Skeletal muscle satellite cell (primary cell): ENCODE data around the gene EPHA6.

ENCODE experiments used
- H3K27me3 ChIP-seq: 2 replicates; pipeline ENCODE4 v1.7.0; 2013; ENCODE audit warnings: low read length; ENCODE audit not compliant: control insufficient read depth, insufficient read depth
- H3K36me3 ChIP-seq: 2 replicates; pipeline ENCODE4 v1.7.0; 2013; ENCODE audit warnings: mild to moderate bottlenecking, control low read depth, low read length; ENCODE audit not compliant: insufficient read depth
- H3K4me1 ChIP-seq: 2 replicates; pipeline ENCODE4 v1.7.0; 2013; ENCODE audit warnings: low read length; ENCODE audit not compliant: control insufficient read depth, insufficient read depth
- H3K4me2 ChIP-seq: 2 replicates; pipeline ENCODE4 v1.7.0; 2013; ENCODE audit warnings: mild to moderate bottlenecking, low read length
- H3K4me3 ChIP-seq: 2 replicates; pipeline ENCODE4 v1.7.0; 2013; ENCODE audit warnings: low read length
- H3K9ac ChIP-seq: 2 replicates; pipeline ENCODE4 v1.7.0; 2013; ENCODE audit warnings: mild to moderate bottlenecking, low read depth, low read length, moderate library complexity
- H3K9me3 ChIP-seq: replicated peaks from 2 replicates; pipeline ENCODE4 v1.7.0; 2013; ENCODE audit warnings: mild to moderate bottlenecking, control low read depth, low read length

Gene EPHA6

GRCh38 chr3:97108136-97108535 is 293.7 kb downstream of the EPHA6 start:
- Histone ChIP-seq H3K9me3 (peaks cover 2% of the 10 kb centered on the region), H3K9ac (no peak overlapping the region), H3K4me3 (no peak overlapping the region), H3K27me3 (no peaks in the 10 kb centered on the region), H3K4me1 (no peaks in the 10 kb centered on the region), H3K36me3 (no peaks in the 10 kb centered on the region), H3K4me2 (no peak overlapping the region)

GRCh38 chr3:97111244-97111643 is 296.9 kb downstream of the EPHA6 start:
- Histone ChIP-seq H3K4me1 (no peaks in the 10 kb centered on the region), H3K4me3 (no peak overlapping the region), H3K36me3 (no peaks in the 10 kb centered on the region), H3K9me3 (peaks cover 2% of the 10 kb centered on the region), H3K9ac (no peak overlapping the region), H3K4me2 (no peak overlapping the region), H3K27me3 (no peaks in the 10 kb centered on the region)

GRCh38 chr3:97121386-97121785 is 307.0 kb downstream of the EPHA6 start:
- no peak overlapping the region for H3K4me2 ChIP-seq
- no peak overlapping the region for H3K9ac ChIP-seq
- H3K9me3 ChIP-seq = no peaks in the 10 kb centered on the region
- H3K4me1 ChIP-seq = no peaks in the 10 kb centered on the region
- no peaks in the 10 kb centered on the region for H3K27me3 ChIP-seq
- H3K4me3 ChIP-seq = no peak overlapping the region
- H3K36me3 ChIP-seq = no peaks in the 10 kb centered on the region

GRCh38 chr3:97125902-97126499 is 311.6 kb downstream of the EPHA6 start:
- H3K36me3 ChIP-seq = no peaks in the 10 kb centered on the region

GRCh38 chr3:97131476-97131875 is 317.1 kb downstream of the EPHA6 start:
- Histone ChIP-seq H3K4me1 (no peaks in the 10 kb centered on the region), H3K36me3 (no peaks in the 10 kb centered on the region), H3K4me2 (no peak overlapping the region), H3K27me3 (no peaks in the 10 kb centered on the region), H3K9ac (no peak overlapping the region), H3K4me3 (no peak overlapping the region), H3K9me3 (peaks cover 3% of the 10 kb centered on the region)

More at GRCh38 chr3:97125902-97126499, 311.6 kb downstream of the EPHA6 start:
- Histone ChIP-seq H3K27me3 (no peaks in the 10 kb centered on the region), H3K4me1 (no peaks in the 10 kb centered on the region), H3K4me3 (no peak overlapping the region), H3K9ac (no peak overlapping the region), H3K4me2 (no peak overlapping the region), H3K9me3 (no peaks in the 10 kb centered on the region)

GRCh38 chr3:97138914-97139541 is 324.6 kb downstream of the EPHA6 start:
- Histone ChIP-seq H3K27me3 (no peaks in the 10 kb centered on the region), H3K9me3 (peaks cover 11% of the 10 kb centered on the region), H3K4me2 (no peak overlapping the region), H3K36me3 (no peaks in the 10 kb centered on the region), H3K4me3 (no peak overlapping the region), H3K9ac (no peak overlapping the region), H3K4me1 (no peaks in the 10 kb centered on the region)

- Histone ChIP-seq H3K4me1 (no peaks in the 10 kb centered on the region), H3K27me3 (no peaks in the 10 kb centered on the region), H3K36me3 (no peaks in the 10 kb centered on the region), H3K4me3 (no peak overlapping the region), H3K9me3 (no peaks in the 10 kb centered on the region), H3K4me2 (no peak overlapping the region), H3K9ac (no peak overlapping the region)
These were observed 334.5 kb downstream of the EPHA6 start for GRCh38 chr3:97148931-97149330.

- Histone ChIP-seq H3K36me3 (no peaks in the 10 kb centered on the region), H3K4me1 (no peaks in the 10 kb centered on the region), H3K4me2 (no peak overlapping the region), H3K27me3 (no peaks in the 10 kb centered on the region), H3K4me3 (no peak overlapping the region), H3K9ac (no peak overlapping the region), H3K9me3 (peaks cover 13% of the 10 kb centered on the region)
These were observed 346.8 kb downstream of the EPHA6 start for GRCh38 chr3:97161169-97161568.

GRCh38 chr3:97177242-97177641 is 362.8 kb downstream of the EPHA6 start:
- H3K27me3 ChIP-seq = no peaks in the 10 kb centered on the region
- no peaks in the 10 kb centered on the region for H3K4me1 ChIP-seq
- H3K4me2 ChIP-seq = no peak overlapping the region
- no peaks in the 10 kb centered on the region for H3K36me3 ChIP-seq
- no peak overlapping the region for H3K9ac ChIP-seq
- no peak overlapping the region for H3K4me3 ChIP-seq
- H3K9me3 ChIP-seq = peaks cover 8% of the 10 kb centered on the region

GRCh38 chr3:97181704-97182103 is 367.3 kb downstream of the EPHA6 start:
- H3K4me3 ChIP-seq = no peak overlapping the region
- peaks cover 8% of the 10 kb centered on the region for H3K9me3 ChIP-seq
- no peak overlapping the region for H3K4me2 ChIP-seq
- H3K36me3 ChIP-seq = no peaks in the 10 kb centered on the region
- no peaks in the 10 kb centered on the region for H3K27me3 ChIP-seq
- no peak overlapping the region for H3K9ac ChIP-seq
- H3K4me1 ChIP-seq = no peaks in the 10 kb centered on the region

GRCh38 chr3:97187771-97188170 is 373.4 kb downstream of the EPHA6 start:
- H3K4me3 ChIP-seq = no peak overlapping the region
- H3K36me3 ChIP-seq = no peaks in the 10 kb centered on the region
- no peaks in the 10 kb centered on the region for H3K4me1 ChIP-seq
- H3K9me3 ChIP-seq = peaks cover 5% of the 10 kb centered on the region
- H3K4me2 ChIP-seq = no peak overlapping the region
- H3K27me3 ChIP-seq = no peaks in the 10 kb centered on the region
- H3K9ac ChIP-seq = no peak overlapping the region

GRCh38 chr3:97189835-97190234 is 375.4 kb downstream of the EPHA6 start:
- Histone ChIP-seq H3K9ac (no peak overlapping the region), H3K4me3 (no peak overlapping the region), H3K36me3 (no peaks in the 10 kb centered on the region), H3K27me3 (no peaks in the 10 kb centered on the region), H3K9me3 (peaks cover 5% of the 10 kb centered on the region), H3K4me2 (no peak overlapping the region), H3K4me1 (no peaks in the 10 kb centered on the region)
